ENCODE measurements around the gene GRM8. TPM values are rescaled to one million over a fixed set of nuclear protein-coding genes. Genes with fewer than 3 reads are reported as not detected.

GRM8 gene
- total RNA-seq, 1 donor from 2014 or later = not detected

- Histone ChIP-seq H3K4me1 (peaks cover 21% of the 10 kb centered on the region), H3K36me3 (no peaks in the 10 kb centered on the region), H3K27ac (no peak overlapping the region), H3K27me3 (peaks cover 71% of the 10 kb centered on the region), H3K4me3 (no peak overlapping the region), H3K9me3 (no peaks in the 10 kb centered on the region)
- DNase-seq = no peak
- intact Hi-C loops (cut with DNase I) = no loop called here
- ATAC-seq = no peak
- no peak for TF ChIP-seq CTCF (IDR thresholded peaks at IDR 0.05)
Measured at GRCh38 chr7:127250312-127251035, 2.3 kb downstream of the GRM8 start.

GRCh38 chr7:127245607-127246006 is 7.1 kb downstream of the GRM8 start:
- intact Hi-C loops (cut with DNase I) = no loop called here
- ATAC-seq = no peak

GRCh38 chr7:127245002-127245401 is 7.7 kb downstream of the GRM8 start:
- Histone ChIP-seq H3K36me3 (no peaks in the 10 kb centered on the region), H3K27ac (no peak overlapping the region), H3K9me3 (no peaks in the 10 kb centered on the region), H3K4me3 (no peak overlapping the region), H3K27me3 (peaks cover 57% of the 10 kb centered on the region), H3K4me1 (no peaks in the 10 kb centered on the region)
- DNase-seq (no peak), ATAC-seq (no peak)
- intact Hi-C loops (cut with DNase I) = no loop called here
- no peak for TF ChIP-seq CTCF (IDR thresholded peaks at IDR 0.05)

More at GRCh38 chr7:127245607-127246006, 7.1 kb downstream of the GRM8 start:
- Histone ChIP-seq H3K27me3 (peaks cover 63% of the 10 kb centered on the region), H3K36me3 (no peaks in the 10 kb centered on the region), H3K27ac (no peak overlapping the region), H3K4me1 (peaks cover 1% of the 10 kb centered on the region), H3K4me3 (no peak overlapping the region), H3K9me3 (no peaks in the 10 kb centered on the region)
- TF ChIP-seq CTCF (IDR thresholded peaks at IDR 0.05) = no peak
- DNase-seq = no peak

- intact Hi-C loops (cut with DNase I) = no loop called here
- H3K36me3 ChIP-seq = no peaks in the 10 kb centered on the region
- no peaks in the 10 kb centered on the region for H3K4me1 ChIP-seq
- H3K27me3 ChIP-seq = peaks cover 31% of the 10 kb centered on the region
- no peak overlapping the region for H3K4me3 ChIP-seq
- no peak overlapping the region for H3K27ac ChIP-seq
- TF ChIP-seq CTCF (IDR thresholded peaks at IDR 0.05) = peak; percentile 17
- ATAC-seq (no peak), DNase-seq (no peak)
- H3K9me3 ChIP-seq = no peaks in the 10 kb centered on the region
Measured at GRCh38 chr7:127239814-127240213, 12.9 kb downstream of the GRM8 start.

- Histone ChIP-seq H3K4me1 (no peaks in the 10 kb centered on the region), H3K4me3 (no peak overlapping the region), H3K9me3 (no peaks in the 10 kb centered on the region), H3K36me3 (no peaks in the 10 kb centered on the region), H3K27me3 (no peaks in the 10 kb centered on the region), H3K27ac (no peak overlapping the region)
- ATAC-seq (no peak), DNase-seq (no peak)
- intact Hi-C loops (cut with DNase I) = no loop called here
- TF ChIP-seq CTCF (IDR thresholded peaks at IDR 0.05) = no peak
Measured at GRCh38 chr7:127233630-127234029, 19.1 kb downstream of the GRM8 start.

Data from upper lobe of right lung (tissue), 1 donor.